GM12878 (cell line): ENCODE measurements around the gene PRPSAP1. TPM values are rescaled to one million over a fixed set of nuclear protein-coding genes. Genes with fewer than 3 reads are reported as not detected.

Experiments
- ATAC-seq: fragments of 200-7000 bp; cut with Tn5 transposase; 3 replicates; pipeline ENCODE4 v1.9.1; 2020; ENCODE audit warnings: mild to moderate bottlenecking, moderate library complexity
- BruUV-seq: library from RNA; stranded (reverse); fragments of 400-500 nt; replicated peaks from 2 replicates; lab custom pipeline; 2021; lab: Mats Ljungman, UMichigan
- CTCF ChIA-PET: fragments of 300-600 bp; sonication (Branson Sonifier 250); formaldehyde crosslinking; extraction: SDS; loops from one replicate; lab custom pipeline; 2021; ENCODE audit warnings: inconsistent platforms; lab: Yijun Ruan, JAX
- POLR2A ChIA-PET: fragments of 350-600 bp; formaldehyde crosslinking; extraction: SDS; loops from one replicate; lab custom pipeline; 2021; ENCODE audit warnings: inconsistent platforms; lab: Charles Lee
- RAD21 ChIA-PET: fragments of 300-600 bp; sonication (Branson Sonifier 250); formaldehyde crosslinking; loops from one replicate; lab custom pipeline; 2023; ENCODE audit warnings: antibody characterized with exemption; ENCODE audit not compliant: unreplicated experiment; lab: Charles Lee
- SMC1A ChIA-PET: fragments of 300-600 bp; sonication (Branson Sonifier 250); formaldehyde crosslinking; loops from one replicate; lab custom pipeline; 2023; ENCODE audit not compliant: unreplicated experiment, uncharacterized antibody; lab: Charles Lee
- DNase-seq: peaks from one replicate; pipeline ENCODE4 v3.0.0-alpha.2; 2011; ENCODE audit warnings: low read depth, low spot score
- FAIRE-seq: peaks from 3 replicates; lab custom pipeline; 2011; peaks lifted over from hg19 to GRCh38; lab: Jason Lieb, UNC
- H2AFZ ChIP-seq: 2 replicates; pipeline ENCODE4 v1.6.0; 2011; ENCODE audit warnings: low read depth, low read length, control low read depth; ENCODE audit not compliant: control insufficient read depth
- H3K27ac ChIP-seq: 2 replicates; pipeline ENCODE4 v1.5.1; 2011; ENCODE audit warnings: control low read depth; ENCODE audit not compliant: control insufficient read depth, insufficient read depth
- H3K27me3 ChIP-seq, 2 experiments: replicated peaks in 1 of 2; 2 replicates each; pipeline versions ENCODE4 v1.6.0 to v1.6.1; 2011; ENCODE audit warnings: low read length in 1 of 2; ENCODE audit not compliant: control insufficient read depth in 2 of 2, insufficient read depth in 2 of 2
- H3K36me3 ChIP-seq, 2 experiments: 2 replicates each; pipeline ENCODE4 v1.5.1; 2011; ENCODE audit warnings: low read length in 1 of 2; ENCODE audit not compliant: control insufficient read depth in 2 of 2, insufficient read depth in 2 of 2
- H3K4me1 ChIP-seq: 2 replicates; pipeline ENCODE4 v1.6.1; 2011; ENCODE audit warnings: mild to moderate bottlenecking, low read length, moderate library complexity, mixed read lengths; ENCODE audit not compliant: control insufficient read depth, insufficient read depth
- H3K4me2 ChIP-seq: 2 replicates; pipeline ENCODE4 v1.6.0; 2011; ENCODE audit warnings: control low read depth; ENCODE audit not compliant: control insufficient read depth, insufficient read depth
- H3K4me3 ChIP-seq: fragments of 200-600 bp; sonication (generic); 2 replicates; pipeline ENCODE4 v1.5.1; 2016
- H3K79me2 ChIP-seq: 2 replicates; pipeline ENCODE4 v1.6.0; 2011; ENCODE audit warnings: low read length; ENCODE audit not compliant: control insufficient read depth, insufficient read depth
- H3K9ac ChIP-seq: 2 replicates; pipeline ENCODE4 v1.8.0; 2011; ENCODE audit warnings: low read length, control low read depth, mixed read lengths; ENCODE audit not compliant: control insufficient read depth, insufficient read depth
- H3K9me3 ChIP-seq: replicated peaks from 3 replicates; pipeline ENCODE4 v1.5.1; 2011; ENCODE audit warnings: mild to moderate bottlenecking, low read length; ENCODE audit not compliant: control insufficient read depth, insufficient read depth
- H4K20me1 ChIP-seq: 2 replicates; pipeline ENCODE4 v1.6.0; 2011; ENCODE audit not compliant: control insufficient read depth, insufficient read depth
- GABPA ChIP-seq: IDR thresholded peaks from 2 replicates; pipeline ENCODE4 v1.6.1; 2014; ENCODE audit warnings: antibody characterized with exemption, low read depth, mild to moderate bottlenecking, inconsistent platforms
- MEF2B ChIP-seq: fragments of 450-650 bp; IDR thresholded peaks from 2 replicates; pipeline ENCODE4 v1.6.1; 2018; ENCODE audit warnings: mild to moderate bottlenecking, moderate library complexity; ENCODE audit not compliant: partially characterized antibody, poor library complexity, severe bottlenecking
- MXI1 ChIP-seq: fragments of 150-350 bp; IDR thresholded peaks from 2 replicates; pipeline ENCODE4 v1.6.1; 2011; ENCODE audit warnings: low read depth, mild to moderate bottlenecking, inconsistent platforms, low read length, improper control_type of control experiment
- PAX5 ChIP-seq: IDR thresholded peaks from 2 replicates; pipeline ENCODE4 v1.6.1; 2011; ENCODE audit warnings: low read depth, low read length, borderline replicate concordance
- POLR2A ChIP-seq: IDR thresholded peaks from 2 replicates; pipeline ENCODE4 v1.6.1; 2011; ENCODE audit warnings: low read depth, mild to moderate bottlenecking, low read length
- RELA ChIP-seq: fragments of 450-650 bp; IDR thresholded peaks from 2 replicates; pipeline ENCODE4 v1.8.0; 2014; ENCODE audit warnings: borderline replicate concordance; ENCODE audit not compliant: partially characterized antibody
- SPI1 ChIP-seq: IDR thresholded peaks from 2 replicates; pipeline ENCODE4 v1.6.1; 2011; ENCODE audit warnings: low read depth, mild to moderate bottlenecking, low read length, moderate library complexity, borderline replicate concordance; ENCODE audit not compliant: insufficient read depth
- SREBF1 ChIP-seq: IDR thresholded peaks from 2 replicates; pipeline ENCODE4 v1.6.1; 2012; ENCODE audit warnings: mild to moderate bottlenecking, low read length
- TCF7 ChIP-seq: IDR thresholded peaks from 2 replicates; pipeline ENCODE4 v1.6.1; 2014; ENCODE audit warnings: antibody characterized with exemption, borderline replicate concordance
- ZNF24 ChIP-seq: fragments of 450-650 bp; IDR thresholded peaks from 2 replicates; pipeline ENCODE4 v1.6.1; 2017; ENCODE audit warnings: antibody characterized with exemption, mild to moderate bottlenecking
- ZSCAN29 ChIP-seq: fragments of 450-650 bp; IDR thresholded peaks from 2 replicates; pipeline ENCODE4 v1.6.1; 2017; ENCODE audit warnings: mild to moderate bottlenecking, moderate library complexity
- WGBS: methylation state at CpG from one replicate; pipeline ENCODE4 v1.1.6; 2016; ENCODE audit warnings: low lambda C conversion rate; ENCODE audit not compliant: insufficient replicate concordance, insufficient coverage; ENCODE audit errors: missing lambda C conversion rate; 5-methylcytosine and 5-hydroxymethylcytosine counted together
- in situ Hi-C: fragments of 300-500 bp; cut with MboI; formaldehyde crosslinking; loops from 9 replicates; pipeline ENCODE4 v1.14.3; 2018; ENCODE audit warnings: mixed read lengths
- intact Hi-C: fragments of 100-400 bp; cut with micrococcal nuclease; formaldehyde crosslinking; loops from one replicate; pipeline ENCODE4 v1.14.2; 2022; ENCODE audit not compliant: unreplicated experiment
- polyA plus RNA-seq, 11 experiments: library from polyadenylated mRNA; depleted of rRNA in 4 of 11; unstranded in 6 of 11; stranded (reverse) in 5 of 11; fragments of >200 nt; fragmentation: Nextera tagmentation in 4 of 11; fragmentation: Illumina TruSeq in 1 of 11; extraction: Ambion mirVana in 4 of 11; extraction: Trizol in 1 of 11; gene quantifications; 1 replicate in 1 of 11; 2 replicates in 10 of 11; pipeline versions ENCODE4 v1.2.1 to v1.2.3, GENCODE V29; 2011 to 2016; ENCODE audit warnings: inconsistent platforms in 2 of 11, missing spikeins in 2 of 11, low read depth in 1 of 11
- total RNA-seq, 4 experiments: library from RNA; depleted of rRNA in 3 of 4; stranded (reverse); fragments of >200 nt in 3 of 4; fragmentation: Illumina TruSeq in 1 of 4; extraction: Trizol in 1 of 4; gene quantifications; 2 replicates each; pipeline versions ENCODE4 v1.2.1 to v1.2.3, GENCODE V29; 2013 to 2021
- TF ChIP-seq, protein P1 (sequence below): fragments of 450-650 bp; IDR thresholded peaks from 2 replicates; pipeline ENCODE4 v1.6.1; 2016; ENCODE audit warnings: mild to moderate bottlenecking
- TF ChIP-seq, protein P2 (sequence below): IDR thresholded peaks from 2 replicates; pipeline ENCODE4 v1.6.1; 2011; ENCODE audit warnings: low read depth, mild to moderate bottlenecking, low read length, moderate library complexity, borderline replicate concordance; ENCODE audit errors: extremely low read depth
- TF ChIP-seq, protein P3 (sequence below): IDR thresholded peaks from 2 replicates; pipeline ENCODE4 v1.6.1; 2012; ENCODE audit warnings: low read length, inconsistent platforms
- TF ChIP-seq, protein P4 (sequence below): IDR thresholded peaks from 2 replicates; pipeline ENCODE4 v1.6.1; 2012; ENCODE audit warnings: low read depth, low read length, improper control_type of control experiment
- TF ChIP-seq, protein P5 (sequence below): IDR thresholded peaks from 2 replicates; pipeline ENCODE4 v1.6.1; 2011; ENCODE audit warnings: low read depth, low read length, improper control_type of control experiment, borderline replicate concordance

The PRPSAP1 gene
- total and polyA plus RNA-seq, 10 of the 15 experiments (the other 5 are each of a cell fraction or from before 2014, with no cell fraction given) = 15.8 to 84.2 (median 44.2) TPM

DNA sequence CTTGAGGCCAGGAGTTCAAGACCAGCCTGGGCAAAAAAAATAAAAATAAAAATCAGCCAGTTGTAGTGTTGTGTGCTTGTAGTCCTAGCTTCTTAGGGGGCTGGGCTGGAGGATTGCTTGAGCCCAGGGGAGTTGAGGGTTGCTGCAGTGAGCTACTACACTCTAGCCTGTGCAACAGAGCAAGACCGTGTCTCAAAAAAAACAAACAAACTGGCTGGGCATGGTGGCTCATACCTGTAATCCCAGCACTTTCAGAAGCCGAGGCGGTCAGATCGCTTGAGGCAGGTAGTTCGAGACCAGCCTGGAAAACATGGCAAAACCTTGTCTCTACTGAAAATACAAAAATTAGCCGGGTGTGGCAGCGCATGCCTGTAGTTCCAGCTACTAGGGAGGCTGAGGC lies 93.5 kb downstream of the PRPSAP1 start:
- H3K36me3 ChIP-seq = no peaks in the 10 kb centered on the region
- FAIRE-seq (no peak), ATAC-seq (peak; percentile 6; the same call in 2 of the 3 replicates), DNase-seq (no peak)
- ChIA-PET POLR2A (interaction anchor here (1.6 to 17.9 kb wide), 4 partner anchors 12 to 75 kb away, joined by 3 to 427 read pairs (median 212); partner anchors contain the start of gene RNF157), SMC1A (interaction anchor here (0.9 to 8.3 kb wide), 10 partner anchors 9 to 114 kb away, joined by 3 to 226 read pairs (median 8); no protein-coding TSS in a partner anchor), CTCF (interaction anchor here (0.9 to 7.9 kb wide), 8 partner anchors 9 to 110 kb away, joined by 3 to 82 read pairs (median 9); no protein-coding TSS in a partner anchor), RAD21 (interaction anchor here (0.9 to 18.5 kb wide), 9 partner anchors 9 to 137 kb away, joined by 3 to 419 read pairs (median 6); no protein-coding TSS in a partner anchor)
- peak overlapping the region; percentile 26; the same call in 1 of the 2 replicates for H3K9ac ChIP-seq
- in situ Hi-C loops (loop anchor here (5.0 to 25.0 kb wide), 4 partner anchors 73 to 1902 kb away; partner anchors contain the start of genes SYNGR2 and UNK), intact Hi-C loops (loop anchor here (10.0 kb wide), 1 partner anchor 475 kb away; the partner anchor contains the start of gene UNK)
- H3K27me3 ChIP-seq = no peaks in the 10 kb centered on the region
- no peak overlapping the region for H3K4me3 ChIP-seq
- H3K79me2 ChIP-seq = peaks cover 1% of the 10 kb centered on the region; the same call in 1 of the 2 replicates
- BruUV-seq = no TSS peak
- H3K27ac ChIP-seq = 0 out of 2 replicates have a peak overlapping the region, but pooled peaks have one; percentile 39
- H3K9me3 ChIP-seq = no peaks in the 10 kb centered on the region
- peak overlapping the region; percentile 48; the same call in 1 of the 2 replicates for H2AFZ ChIP-seq
- H3K4me2 ChIP-seq = peak overlapping the region; percentile 49; the same call in 1 of the 2 replicates
- no peaks in the 10 kb centered on the region for H4K20me1 ChIP-seq
- WGBS = 12% methylated on average over 7 of the region's 7 CpGs
- H3K4me1 ChIP-seq = peaks cover 40% of the 10 kb centered on the region
- TF ChIP-seq PAX5 = peak; percentile 93
- no peak for TF ChIP-seq RELA
- TF ChIP-seq, protein P1, sequence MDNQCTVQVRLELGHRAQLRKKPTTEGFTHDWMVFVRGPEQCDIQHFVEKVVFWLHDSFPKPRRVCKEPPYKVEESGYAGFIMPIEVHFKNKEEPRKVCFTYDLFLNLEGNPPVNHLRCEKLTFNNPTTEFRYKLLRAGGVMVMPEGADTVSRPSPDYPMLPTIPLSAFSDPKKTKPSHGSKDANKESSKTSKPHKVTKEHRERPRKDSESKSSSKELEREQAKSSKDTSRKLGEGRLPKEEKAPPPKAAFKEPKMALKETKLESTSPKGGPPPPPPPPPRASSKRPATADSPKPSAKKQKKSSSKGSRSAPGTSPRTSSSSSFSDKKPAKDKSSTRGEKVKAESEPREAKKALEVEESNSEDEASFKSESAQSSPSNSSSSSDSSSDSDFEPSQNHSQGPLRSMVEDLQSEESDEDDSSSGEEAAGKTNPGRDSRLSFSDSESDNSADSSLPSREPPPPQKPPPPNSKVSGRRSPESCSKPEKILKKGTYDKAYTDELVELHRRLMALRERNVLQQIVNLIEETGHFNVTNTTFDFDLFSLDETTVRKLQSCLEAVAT = peak; percentile 41; the same call in 1 of the 2 replicates
- TF ChIP-seq, protein P2, sequence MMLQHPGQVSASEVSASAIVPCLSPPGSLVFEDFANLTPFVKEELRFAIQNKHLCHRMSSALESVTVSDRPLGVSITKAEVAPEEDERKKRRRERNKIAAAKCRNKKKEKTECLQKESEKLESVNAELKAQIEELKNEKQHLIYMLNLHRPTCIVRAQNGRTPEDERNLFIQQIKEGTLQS = no peak
- TF ChIP-seq MXI1 = no peak
- TF ChIP-seq POLR2A = no peak
- TF ChIP-seq, protein P3, sequence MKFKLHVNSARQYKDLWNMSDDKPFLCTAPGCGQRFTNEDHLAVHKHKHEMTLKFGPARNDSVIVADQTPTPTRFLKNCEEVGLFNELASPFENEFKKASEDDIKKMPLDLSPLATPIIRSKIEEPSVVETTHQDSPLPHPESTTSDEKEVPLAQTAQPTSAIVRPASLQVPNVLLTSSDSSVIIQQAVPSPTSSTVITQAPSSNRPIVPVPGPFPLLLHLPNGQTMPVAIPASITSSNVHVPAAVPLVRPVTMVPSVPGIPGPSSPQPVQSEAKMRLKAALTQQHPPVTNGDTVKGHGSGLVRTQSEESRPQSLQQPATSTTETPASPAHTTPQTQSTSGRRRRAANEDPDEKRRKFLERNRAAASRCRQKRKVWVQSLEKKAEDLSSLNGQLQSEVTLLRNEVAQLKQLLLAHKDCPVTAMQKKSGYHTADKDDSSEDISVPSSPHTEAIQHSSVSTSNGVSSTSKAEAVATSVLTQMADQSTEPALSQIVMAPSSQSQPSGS = no peak
- no peak for TF ChIP-seq SREBF1
- no peak for TF ChIP-seq TCF7
- no peak for TF ChIP-seq SPI1
- TF ChIP-seq ZNF24 = 0 out of 2 replicates have a peak, but pooled peaks have one; percentile 26
- TF ChIP-seq GABPA = no peak
- TF ChIP-seq, protein P4, sequence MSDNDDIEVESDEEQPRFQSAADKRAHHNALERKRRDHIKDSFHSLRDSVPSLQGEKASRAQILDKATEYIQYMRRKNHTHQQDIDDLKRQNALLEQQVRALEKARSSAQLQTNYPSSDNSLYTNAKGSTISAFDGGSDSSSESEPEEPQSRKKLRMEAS = no peak
- no peak for TF ChIP-seq ZSCAN29
- peak; percentile 85 for TF ChIP-seq MEF2B
- TF ChIP-seq, protein P5, sequence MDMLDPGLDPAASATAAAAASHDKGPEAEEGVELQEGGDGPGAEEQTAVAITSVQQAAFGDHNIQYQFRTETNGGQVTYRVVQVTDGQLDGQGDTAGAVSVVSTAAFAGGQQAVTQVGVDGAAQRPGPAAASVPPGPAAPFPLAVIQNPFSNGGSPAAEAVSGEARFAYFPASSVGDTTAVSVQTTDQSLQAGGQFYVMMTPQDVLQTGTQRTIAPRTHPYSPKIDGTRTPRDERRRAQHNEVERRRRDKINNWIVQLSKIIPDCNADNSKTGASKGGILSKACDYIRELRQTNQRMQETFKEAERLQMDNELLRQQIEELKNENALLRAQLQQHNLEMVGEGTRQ = no peak
